HG03095 (cell line): ENCODE data around the gene TECTA.
"Not testable (repeated sequence)": the region's sequence is repeated elsewhere in the genome, so short reads cannot be mapped to it uniquely, and the experiment has no call there.

Experiments
- ATAC-seq: cut with Tn5 transposase; IDR thresholded peaks from one replicate; pipeline ENCODE4 v1.9.1; 2021; ENCODE audit warnings: moderate library complexity; ENCODE audit not compliant: unreplicated experiment

Gene TECTA

DNA sequence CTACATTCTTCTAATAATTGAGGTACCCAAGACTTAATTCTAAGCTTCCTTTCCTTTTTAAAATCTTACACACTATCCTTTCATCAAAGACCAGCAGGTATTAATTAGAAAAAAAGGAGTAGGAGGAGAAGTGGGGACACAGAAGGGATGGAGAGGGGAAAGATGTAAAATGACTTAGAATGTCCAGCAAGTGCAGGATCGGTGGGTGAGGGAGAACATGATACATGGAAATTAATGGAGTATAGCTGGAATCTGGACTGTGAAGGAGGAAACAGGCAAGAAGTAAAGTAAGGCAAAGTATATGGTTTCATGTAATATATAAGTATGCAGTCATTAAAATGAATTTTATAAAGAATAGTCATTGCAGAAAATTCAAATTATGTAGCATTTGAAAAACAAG, 127.8 kb downstream of the TECTA start:
- no peak for ATAC-seq

DNA sequence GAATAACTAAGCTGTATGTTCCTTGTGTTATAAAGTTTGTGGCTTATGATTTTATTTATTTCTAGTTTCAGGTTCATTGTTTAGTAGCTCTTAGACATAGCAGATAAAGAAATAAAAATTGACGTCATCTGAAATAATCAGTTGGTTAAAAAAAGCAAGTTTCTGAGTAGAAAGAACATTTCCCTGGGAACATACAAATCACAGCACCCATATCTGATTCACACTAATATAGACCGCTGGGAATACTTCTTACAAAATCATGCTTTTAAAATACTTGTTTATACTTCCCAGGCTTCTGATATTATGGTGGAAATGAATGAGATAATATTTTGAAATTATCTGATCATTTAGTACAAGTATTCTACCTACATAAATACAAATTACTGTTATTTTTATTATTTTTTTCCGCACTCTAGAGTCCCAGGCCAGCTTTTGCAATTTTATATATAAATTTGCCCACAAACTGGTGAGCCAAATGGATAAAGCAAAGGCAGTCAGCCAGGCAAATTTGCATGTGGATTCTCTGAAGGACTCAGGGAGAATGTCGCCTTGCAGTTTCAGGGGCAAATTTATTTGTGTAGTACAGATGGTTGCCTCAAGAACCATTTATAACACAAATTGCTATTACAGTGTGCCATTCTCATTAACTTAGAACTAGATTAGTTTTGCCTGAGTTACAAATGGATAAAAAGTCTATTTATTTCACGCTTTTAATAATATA, 128.6 kb downstream of the TECTA start:
- no peak for ATAC-seq

DNA sequence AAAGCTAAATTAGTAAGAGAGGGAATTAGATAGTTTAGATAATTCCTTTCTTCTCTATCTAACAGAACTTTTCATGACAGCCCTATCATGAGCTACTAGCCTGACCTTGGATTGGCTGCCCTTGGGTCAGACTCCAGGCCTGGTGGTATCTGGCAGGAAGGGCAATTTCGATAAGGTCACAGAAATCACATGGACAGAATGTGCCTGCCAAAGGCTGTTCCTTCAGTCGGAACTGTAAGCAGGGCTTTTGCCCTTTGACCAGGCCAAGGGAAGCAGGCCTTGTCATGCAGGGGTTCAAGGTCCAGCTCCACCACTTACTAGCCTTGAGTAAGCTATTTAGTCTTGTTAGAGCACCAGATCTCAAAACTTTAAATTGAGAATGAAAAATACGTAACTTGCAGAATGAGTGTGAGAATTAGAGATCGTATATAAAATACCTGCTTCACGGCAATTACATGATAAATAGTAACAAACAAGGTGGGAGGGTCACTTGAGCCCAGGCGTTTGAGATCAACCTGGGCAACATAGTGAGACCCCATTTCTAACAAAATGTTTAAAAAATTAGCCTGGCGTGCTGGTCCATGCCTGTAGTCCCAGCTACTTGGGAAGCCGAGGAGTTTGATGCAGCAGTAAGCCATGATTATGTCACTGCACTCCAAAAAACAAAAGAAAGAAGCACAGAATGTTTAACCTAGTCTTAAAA, 130.7 kb downstream of the TECTA start:
- no peak for ATAC-seq

DNA sequence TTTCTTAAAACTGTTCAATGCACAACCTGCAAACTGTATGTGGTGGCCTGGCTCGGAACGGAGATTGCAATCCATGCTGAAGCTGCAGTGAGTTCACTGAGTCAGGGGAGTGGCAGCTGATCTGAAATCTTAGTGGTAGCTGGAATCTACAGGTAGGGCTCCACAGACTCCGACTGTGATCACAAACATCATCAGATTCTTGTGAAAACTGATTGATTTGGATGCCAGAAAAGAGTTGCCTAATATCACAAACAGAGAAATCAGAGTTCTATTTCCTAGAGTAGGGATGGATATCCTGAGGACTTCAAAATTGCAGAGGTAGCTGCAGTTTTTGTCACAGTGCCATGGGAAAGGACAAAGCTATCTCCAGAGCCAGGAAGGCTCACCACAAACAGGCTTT, 134.0 kb downstream of the TECTA start:
- no peak for ATAC-seq

DNA sequence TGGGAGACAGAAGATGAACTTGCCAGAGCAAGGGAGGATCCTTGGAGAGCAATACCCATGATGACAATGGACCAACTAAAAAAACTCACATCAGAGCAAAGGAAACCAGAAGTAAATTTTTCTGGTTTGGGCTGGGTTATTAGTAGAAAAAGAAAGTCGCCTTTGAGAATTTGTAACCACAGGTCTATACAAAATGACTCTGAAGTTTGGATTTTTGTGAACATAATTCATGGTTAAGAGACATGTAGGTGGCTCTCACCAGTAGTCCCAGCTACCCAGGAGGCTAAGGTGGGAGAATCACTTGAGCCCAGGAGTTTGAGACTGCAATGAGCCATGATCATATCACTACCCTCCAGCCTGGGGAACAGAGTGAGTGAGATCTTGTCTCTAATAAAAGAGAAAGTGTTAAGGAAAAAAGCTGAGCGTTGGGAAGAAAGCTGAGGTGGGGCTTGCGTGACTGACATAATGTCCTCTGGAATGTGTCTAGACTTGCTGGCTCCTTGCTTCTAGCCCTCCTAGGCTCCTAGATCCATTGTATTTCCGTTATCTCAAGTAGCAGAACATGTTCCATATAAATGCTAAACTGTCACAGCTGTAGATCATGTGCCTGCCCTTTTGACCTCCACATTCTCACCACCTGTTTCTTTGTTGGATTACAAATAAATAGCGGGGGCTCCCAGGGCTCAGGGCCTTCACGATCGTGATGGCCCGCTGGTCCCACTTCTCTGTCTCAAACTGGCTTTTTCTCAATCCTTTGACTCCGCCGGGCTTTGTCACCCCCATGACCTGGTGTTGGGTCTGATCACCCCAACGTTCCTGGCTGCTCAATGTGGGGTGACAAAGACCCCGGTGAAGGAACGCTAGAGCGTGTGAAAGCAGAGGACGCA, 135.3 kb downstream of the TECTA start:
- ATAC-seq = peak; percentile 78

DNA sequence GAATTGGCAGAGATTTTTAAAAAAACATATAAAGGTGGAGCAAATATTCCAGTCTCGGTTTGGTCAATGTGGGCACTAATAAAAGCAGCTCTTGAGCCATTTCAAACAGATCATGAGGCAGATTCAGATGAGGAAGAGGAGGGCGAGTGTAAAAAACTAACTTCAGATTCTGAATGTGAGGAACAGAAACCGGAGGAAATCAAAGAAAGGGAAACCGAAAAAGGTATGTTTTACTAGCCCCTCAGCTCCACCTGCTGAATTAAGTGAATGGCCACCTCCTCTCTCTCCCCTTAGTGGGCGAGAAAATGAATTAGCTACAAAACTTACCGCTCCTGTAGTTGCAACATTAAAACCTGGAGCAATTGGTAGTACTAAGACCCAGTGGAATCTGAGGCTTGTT, 136.2 kb downstream of the TECTA start:
- ATAC-seq = not testable (repeated sequence)

DNA sequence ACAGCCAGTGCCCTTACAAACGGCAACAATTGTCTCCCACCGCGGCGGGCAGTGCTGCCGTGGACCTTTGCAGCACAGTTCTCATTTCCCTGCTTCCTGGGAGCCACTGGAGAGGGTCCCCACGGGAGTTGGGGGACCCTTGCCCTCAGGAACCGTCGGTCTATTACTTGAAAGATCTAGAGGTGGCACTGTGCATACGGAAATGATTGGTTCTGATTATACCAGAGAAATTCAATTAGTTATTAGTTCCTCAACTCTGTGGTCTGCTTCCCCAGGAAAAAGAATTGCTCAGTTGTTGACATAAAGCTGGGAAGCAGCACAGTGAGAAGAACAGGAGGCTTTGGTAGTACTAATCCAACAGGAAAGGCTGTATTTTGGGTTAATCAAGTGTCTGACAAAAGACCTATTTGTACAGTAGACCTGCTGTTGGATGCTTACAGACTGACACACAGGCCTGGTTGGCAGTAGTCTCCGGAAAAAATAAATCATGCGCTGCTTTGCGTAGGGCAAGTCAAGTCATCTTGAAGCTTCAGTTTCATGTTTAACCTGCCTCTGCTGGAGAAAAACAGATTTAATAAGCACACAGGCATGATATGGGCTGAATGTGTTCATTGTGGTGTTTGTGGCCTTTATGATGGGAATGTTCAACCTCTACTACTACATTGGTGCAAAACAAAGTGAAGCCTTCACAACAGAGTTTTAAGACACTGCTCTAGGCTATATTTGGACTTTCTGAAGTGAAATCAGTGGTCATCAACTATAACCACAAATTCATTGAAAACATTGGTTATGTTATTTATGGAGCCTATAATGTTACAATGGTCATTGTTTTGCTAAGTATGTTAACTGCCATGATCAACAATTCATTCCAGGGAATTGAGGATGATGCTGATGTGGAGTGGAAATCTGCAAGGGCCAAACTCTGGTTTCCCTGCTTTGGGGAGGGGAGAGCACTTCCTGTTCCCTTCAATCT, 136.9 kb downstream of the TECTA start:
- no peak for ATAC-seq

DNA sequence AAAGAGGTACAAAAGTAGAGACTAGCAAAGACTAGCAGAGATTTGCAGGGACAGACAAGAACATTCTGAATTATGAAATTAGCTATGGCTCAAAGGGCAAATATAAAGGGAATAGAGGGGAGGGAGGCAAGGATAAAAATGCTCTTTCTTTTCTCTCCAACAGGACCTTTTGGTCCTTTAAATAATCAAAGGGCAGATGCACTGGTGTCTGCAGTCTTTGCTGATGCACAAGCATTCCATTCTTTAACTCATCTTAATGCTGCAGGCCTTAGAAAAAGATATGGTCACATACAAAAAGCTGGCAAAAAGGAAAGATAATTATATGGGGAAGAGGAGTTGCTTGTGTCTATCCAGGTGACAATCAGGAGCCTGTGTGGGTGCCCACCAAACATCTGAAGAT, 137.9 kb downstream of the TECTA start:
- ATAC-seq = no peak

DNA sequence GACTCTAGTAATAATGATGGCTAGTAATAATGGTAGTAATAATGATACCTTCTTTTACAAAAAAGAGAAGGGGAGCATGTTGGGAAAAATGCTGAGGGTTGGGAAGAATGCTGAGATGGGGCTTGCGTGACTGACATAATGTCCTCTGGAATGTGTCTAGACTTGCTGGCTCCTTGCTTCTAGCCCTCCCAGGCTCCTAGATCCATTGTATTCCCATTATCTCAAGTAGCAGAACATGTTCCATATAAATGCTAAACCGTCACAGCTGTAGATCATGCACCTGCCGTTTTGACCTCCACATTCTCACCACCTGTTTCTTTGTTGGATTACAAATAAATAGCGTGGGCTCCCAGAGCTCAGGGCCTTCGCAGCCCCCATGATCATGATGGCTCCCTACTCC, 139.0 kb downstream of the TECTA start:
- not testable (repeated sequence) for ATAC-seq

DNA sequence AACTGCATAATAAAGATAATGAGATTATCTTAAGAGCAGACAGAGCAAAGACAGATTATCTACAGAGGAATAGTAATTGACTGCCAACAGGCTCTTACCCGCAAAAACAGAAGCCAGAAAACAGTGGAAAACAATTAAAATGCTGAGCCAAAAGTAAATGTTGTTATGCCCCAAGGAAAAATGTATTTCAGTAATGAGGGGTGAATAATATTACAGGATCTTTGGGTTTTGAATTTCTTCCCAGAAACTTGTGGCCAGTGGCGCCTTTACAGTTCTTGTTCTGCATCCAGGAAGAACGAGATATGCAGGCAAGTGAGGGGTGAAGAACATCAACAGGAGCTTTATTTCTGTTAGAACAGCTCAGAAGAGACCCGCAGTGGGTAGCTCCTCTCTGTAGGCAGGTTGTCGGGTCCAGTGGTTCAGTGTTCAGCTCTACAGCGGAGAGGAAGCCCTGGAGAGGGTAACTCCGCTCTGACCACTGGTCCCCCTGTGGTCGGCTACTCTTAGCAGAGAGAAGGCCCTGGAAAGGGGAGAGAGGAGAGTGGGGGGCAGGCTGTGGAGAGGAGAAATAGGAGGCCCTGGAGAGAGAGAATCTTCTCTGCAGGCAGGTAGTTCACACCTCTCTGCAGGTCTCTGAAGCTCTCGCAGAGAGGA, 139.7 kb downstream of the TECTA start:
- ATAC-seq = no peak
